ENCODE measurements around the gene ADORA1.

Gene ADORA1

DNA sequence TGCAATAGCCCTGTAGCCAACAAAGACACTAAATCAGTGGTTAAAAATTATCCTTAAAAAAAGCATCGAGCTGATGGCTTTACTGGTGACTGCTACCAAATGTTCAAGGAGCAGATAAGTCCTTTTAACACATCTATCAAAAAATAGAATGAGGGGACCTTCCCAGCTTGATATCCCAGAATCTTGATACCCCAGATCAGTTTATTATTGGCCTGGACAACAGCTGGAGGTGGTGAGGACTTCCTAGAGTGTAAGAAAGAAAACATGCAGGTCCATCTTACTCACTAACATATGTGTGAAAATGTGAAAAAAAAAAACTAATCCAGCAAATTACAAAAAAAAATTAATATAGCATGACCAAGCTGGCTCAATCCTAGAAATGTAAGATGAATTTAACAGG is 80.7 kb downstream of the ADORA1 start:
- TF ChIP-seq, protein P1, sequence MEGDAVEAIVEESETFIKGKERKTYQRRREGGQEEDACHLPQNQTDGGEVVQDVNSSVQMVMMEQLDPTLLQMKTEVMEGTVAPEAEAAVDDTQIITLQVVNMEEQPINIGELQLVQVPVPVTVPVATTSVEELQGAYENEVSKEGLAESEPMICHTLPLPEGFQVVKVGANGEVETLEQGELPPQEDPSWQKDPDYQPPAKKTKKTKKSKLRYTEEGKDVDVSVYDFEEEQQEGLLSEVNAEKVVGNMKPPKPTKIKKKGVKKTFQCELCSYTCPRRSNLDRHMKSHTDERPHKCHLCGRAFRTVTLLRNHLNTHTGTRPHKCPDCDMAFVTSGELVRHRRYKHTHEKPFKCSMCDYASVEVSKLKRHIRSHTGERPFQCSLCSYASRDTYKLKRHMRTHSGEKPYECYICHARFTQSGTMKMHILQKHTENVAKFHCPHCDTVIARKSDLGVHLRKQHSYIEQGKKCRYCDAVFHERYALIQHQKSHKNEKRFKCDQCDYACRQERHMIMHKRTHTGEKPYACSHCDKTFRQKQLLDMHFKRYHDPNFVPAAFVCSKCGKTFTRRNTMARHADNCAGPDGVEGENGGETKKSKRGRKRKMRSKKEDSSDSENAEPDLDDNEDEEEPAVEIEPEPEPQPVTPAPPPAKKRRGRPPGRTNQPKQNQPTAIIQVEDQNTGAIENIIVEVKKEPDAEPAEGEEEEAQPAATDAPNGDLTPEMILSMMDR (IDR thresholded peaks at IDR 0.05): no peak

DNA sequence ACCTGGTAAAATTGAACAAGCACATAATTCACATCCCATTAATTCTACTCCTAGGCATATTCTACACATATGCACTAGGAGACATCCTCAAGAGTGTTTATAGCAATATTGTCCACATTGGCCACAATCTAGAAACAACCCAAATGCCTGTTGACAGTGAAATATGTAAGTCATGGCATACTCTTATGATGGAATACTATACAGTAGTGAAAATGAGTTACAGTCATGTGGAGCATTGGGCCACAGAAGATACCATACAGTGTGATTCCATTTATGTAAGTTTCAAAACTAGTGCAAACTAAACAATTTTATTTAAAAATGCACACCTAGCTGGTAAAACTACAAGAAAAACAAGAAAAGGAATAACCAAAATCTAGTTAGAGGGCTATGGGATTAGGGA is 82.8 kb downstream of the ADORA1 start:
- TF ChIP-seq, protein P1 (IDR thresholded peaks at IDR 0.05): no peak

DNA sequence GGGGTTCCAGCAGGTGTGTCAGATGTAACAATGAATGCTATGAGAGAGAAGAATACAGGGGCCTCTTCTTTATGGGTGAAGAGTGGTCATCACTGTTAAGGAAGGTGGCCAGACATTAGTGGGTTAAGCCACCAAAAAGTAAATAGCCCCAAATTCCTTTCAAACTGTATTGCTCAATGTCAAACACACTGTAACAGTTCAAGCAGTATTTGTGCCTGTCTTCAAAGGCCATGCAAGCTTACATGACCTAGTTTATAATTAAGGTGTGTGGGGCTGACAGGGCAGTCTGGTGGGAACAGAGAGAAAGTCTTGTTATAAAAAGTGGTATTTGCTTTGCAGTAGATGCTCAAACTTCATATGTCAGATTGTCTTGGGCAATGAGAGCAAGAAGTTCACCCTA is 83.5 kb downstream of the ADORA1 start:
- TF ChIP-seq, protein P1 (IDR thresholded peaks at IDR 0.05): no peak

DNA sequence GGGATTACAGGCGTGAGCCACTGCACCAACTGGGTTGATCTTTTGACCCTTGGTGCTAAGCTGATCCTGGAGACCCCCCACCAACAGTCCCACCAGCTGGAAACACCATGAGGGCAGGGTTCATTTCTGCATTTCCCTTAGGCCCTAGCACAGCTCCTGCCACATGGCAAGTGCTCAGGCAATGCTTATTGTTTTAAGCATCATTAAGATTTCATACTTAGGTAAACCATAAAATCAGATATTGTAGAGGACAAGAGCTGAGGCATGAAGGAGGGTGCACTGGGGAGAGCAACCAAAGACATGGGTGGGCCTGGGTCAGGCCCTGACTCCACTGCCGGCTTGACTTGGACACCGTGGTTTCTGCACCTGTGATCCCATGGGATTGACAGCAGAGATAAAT is 84.3 kb downstream of the ADORA1 start:
- TF ChIP-seq, protein P1 (IDR thresholded peaks at IDR 0.05): no peak

DNA sequence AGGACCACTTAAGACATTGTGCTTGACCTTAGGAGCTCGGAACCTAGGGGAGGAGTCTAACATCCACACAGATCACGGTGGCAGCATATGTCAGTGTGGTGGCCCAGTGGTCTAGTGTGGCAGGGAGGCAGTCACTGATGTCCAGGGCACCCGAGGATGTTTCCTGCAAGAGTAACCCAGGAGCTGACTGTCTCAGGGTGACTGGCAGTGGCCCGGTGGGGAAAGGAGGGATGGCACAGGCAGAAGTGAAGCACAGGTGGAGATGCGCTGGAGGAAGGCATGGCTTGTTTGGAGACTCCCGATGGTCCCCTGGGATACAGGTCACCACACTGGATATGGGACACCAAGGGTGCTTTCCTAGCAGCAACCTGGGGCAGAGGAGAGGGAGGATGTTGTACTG is 85.6 kb downstream of the ADORA1 start:
- TF ChIP-seq, protein P1 (IDR thresholded peaks at IDR 0.05): no peak

DNA sequence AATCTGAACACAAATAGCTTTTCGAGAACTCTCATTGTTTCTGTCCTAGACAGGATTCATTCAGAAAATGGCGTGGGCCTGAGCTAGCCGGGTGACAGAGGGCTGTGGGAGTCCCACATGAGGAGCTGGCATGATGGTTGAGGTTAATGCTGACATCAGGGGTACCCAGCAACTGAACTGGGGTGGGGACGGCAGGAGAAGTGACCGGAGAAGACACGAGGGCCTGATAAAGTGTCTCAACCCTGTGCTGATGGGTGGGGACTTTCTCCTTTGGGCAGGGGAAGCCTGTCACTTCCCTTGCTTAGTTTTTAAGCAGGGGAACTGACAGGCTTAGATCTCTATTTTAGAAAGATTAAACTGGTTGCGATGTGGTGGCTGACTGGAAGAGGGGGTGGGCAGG is 87.3 kb downstream of the ADORA1 start:
- TF ChIP-seq, protein P1 (IDR thresholded peaks at IDR 0.05): no peak

DNA sequence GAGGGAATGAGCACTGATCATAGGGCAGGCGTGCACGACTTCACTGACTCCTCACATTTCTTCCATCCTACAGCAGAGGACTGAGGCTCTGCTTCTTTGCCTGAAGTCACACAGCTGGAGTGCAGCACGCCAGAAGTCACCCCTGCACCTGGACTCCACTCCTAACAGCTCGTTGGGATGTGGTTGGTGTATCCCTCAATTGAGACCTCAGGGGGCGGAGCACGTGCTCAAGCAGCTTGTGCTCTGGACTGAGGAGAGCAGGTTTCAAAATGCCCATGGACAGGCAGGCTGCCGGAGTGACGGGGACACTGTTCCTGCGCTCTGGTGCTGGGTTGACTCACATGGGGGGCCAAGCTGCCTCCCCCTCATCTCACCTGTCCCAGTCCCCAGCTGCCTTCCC is 88.0 kb downstream of the ADORA1 start:
- TF ChIP-seq, protein P1 (IDR thresholded peaks at IDR 0.05): no peak
